Measurements from ENCODE around the gene RABGAP1. TPM values are rescaled to one million over a fixed set of nuclear protein-coding genes. Genes with fewer than 3 reads are reported as not detected.
A peak's percentile ranks its signal among the peaks of the same experiment; 100 is the strongest.

The RABGAP1 gene
- total and polyA plus RNA-seq, 10 of the 15 experiments (the other 5 are each of a cell fraction or from before 2014, with no cell fraction given), result 2.6 to 31.6 (median 12.5) TPM

DNA sequence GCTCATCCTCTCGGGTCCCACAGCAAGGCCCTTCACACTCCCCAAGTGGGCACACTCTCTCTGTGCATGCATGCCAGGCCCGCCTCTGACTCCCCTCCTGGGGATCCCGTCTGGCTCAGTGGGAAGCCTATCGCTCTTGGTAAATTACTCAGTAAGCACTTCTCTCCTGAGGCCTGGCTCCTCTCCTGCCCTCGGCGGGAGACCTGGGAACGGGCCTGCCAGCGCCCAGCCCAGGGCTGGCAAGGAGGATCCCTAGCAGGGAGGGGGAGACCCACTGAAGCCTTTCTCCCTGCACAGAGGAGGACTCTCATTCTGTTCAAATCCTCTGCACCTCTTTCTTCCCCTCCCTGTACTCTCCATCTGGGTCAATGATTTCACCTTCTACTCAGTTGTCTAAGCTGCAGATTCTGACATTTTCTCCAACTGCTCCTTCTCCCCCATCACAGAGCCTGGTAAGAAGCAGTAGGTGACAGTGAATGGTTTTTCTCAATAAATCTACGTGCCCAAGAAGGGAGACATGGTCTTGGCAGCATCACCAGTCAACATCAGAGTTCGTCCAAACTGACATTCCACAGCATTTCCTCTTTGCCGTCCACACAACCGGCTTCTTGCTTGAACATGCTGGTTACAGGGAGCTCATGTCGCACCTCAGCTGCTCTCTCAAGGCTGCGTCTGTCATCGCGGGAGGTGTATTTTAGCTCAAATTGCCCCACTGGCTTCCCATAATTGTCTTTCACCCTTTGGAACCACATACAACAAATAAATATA lies 174.5 kb downstream of the RABGAP1 start:
- Histone ChIP-seq H3K4me1 (ENCODE audit: control insufficient read depth, insufficient read depth, low read length) (no peaks in the 10 kb centered on the region), H3K9me3 (replicated peaks; ENCODE audit: control insufficient read depth, insufficient read depth, low read length) (no peaks in the 10 kb centered on the region), H3K4me3 (no peak overlapping the region), H3K79me2 (ENCODE audit: control insufficient read depth, insufficient read depth, low read length) (no peaks in the 10 kb centered on the region), H3K27ac (ENCODE audit: control insufficient read depth, insufficient read depth) (no peak overlapping the region), H4K20me1 (ENCODE audit: control insufficient read depth, insufficient read depth) (no peaks in the 10 kb centered on the region), H3K27me3 (replicated peaks in 1 of 2; ENCODE audit: control insufficient read depth in 2 of 2, insufficient read depth in 2 of 2, low read length in 1 of 2) (no peaks in the 10 kb centered on the region), H3K36me3 (ENCODE audit: control insufficient read depth in 2 of 2, insufficient read depth in 2 of 2, low read length in 1 of 2) (peaks cover 25 to 28% of the 10 kb centered on the region in 2 experiments), H3K9ac (ENCODE audit: control insufficient read depth, insufficient read depth, low read length) (no peak overlapping the region), H3K4me2 (ENCODE audit: control insufficient read depth, insufficient read depth) (no peak overlapping the region), H2AFZ (ENCODE audit: control insufficient read depth, low read depth, low read length) (no peak overlapping the region)
- whole genome bisulfite sequencing (ENCODE audit: insufficient coverage, insufficient replicate concordance, low lambda C conversion rate, missing lambda C conversion rate), result 94% methylated on average over 15 of the region's 16 CpGs
- CTCF ChIA-PET, result interaction anchor here (1.0 kb wide), 1 partner anchor 234 kb away, joined by 4 read pairs; no protein-coding TSS in a partner anchor
- RAD21 ChIA-PET (ENCODE audit: unreplicated experiment), result interaction anchor here (1.2 kb wide), 1 partner anchor 235 kb away, joined by 5 read pairs; no protein-coding TSS in a partner anchor
- SMC1A ChIA-PET (ENCODE audit: uncharacterized antibody, unreplicated experiment), result no interaction called here
- no TSS peak for BruUV-seq (replicated peaks)
- no peak for DNase-seq (ENCODE audit: low read depth, low spot score)
- ATAC-seq, result no peak
- no peak for FAIRE-seq
- POLR2A ChIA-PET, result no interaction called here
- TF ChIP-seq EED (IDR thresholded peaks at IDR 0.05; ENCODE audit: low read depth), result no peak
- TF ChIP-seq, protein P1, sequence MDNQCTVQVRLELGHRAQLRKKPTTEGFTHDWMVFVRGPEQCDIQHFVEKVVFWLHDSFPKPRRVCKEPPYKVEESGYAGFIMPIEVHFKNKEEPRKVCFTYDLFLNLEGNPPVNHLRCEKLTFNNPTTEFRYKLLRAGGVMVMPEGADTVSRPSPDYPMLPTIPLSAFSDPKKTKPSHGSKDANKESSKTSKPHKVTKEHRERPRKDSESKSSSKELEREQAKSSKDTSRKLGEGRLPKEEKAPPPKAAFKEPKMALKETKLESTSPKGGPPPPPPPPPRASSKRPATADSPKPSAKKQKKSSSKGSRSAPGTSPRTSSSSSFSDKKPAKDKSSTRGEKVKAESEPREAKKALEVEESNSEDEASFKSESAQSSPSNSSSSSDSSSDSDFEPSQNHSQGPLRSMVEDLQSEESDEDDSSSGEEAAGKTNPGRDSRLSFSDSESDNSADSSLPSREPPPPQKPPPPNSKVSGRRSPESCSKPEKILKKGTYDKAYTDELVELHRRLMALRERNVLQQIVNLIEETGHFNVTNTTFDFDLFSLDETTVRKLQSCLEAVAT (IDR thresholded peaks at IDR 0.05), result no peak
- peak; percentile 13; the same call in 1 of the 2 replicates for TF ChIP-seq POLR2A (IDR thresholded peaks at IDR 0.05; ENCODE audit: low read depth, low read length)
- no peak for TF ChIP-seq RUNX3 (IDR thresholded peaks at IDR 0.05; ENCODE audit: low read length)
- no peak for TF ChIP-seq LARP7 (IDR thresholded peaks at IDR 0.05)
- TF ChIP-seq BACH1 (IDR thresholded peaks at IDR 0.05; ENCODE audit: borderline replicate concordance), result no peak
- no peak for TF ChIP-seq TCF7 (IDR thresholded peaks at IDR 0.05; ENCODE audit: borderline replicate concordance)
- intact Hi-C loops (cut with micrococcal nuclease; ENCODE audit: unreplicated experiment), result no loop called here
- in situ Hi-C loops (cut with MboI), result no loop called here
